Liver (tissue), 9 donors: ENCODE measurements around the gene CCDC141. TPM values are rescaled to one million over a fixed set of nuclear protein-coding genes. Genes with fewer than 3 reads are reported as not detected.

Source experiments
- DNase-seq: peaks from one replicate; pipeline ENCODE4 v3.0.0-alpha.2; 2017; ENCODE audit warnings: low spot score
- H3K27ac ChIP-seq, 2 donors: one replicate each; pipeline ENCODE4 v1.7.0; 2013; ENCODE audit warnings: inconsistent platforms in 2 of 2, low read length in 2 of 2, control low read depth in 1 of 2, low read depth in 1 of 2, mild to moderate bottlenecking in 1 of 2
- H3K27me3 ChIP-seq, 4 donors: one replicate each; pipeline versions ENCODE4 v1.6.1 to v1.7.0; 2013; ENCODE audit warnings: low read length in 3 of 4, inconsistent platforms in 1 of 4, mild to moderate bottlenecking in 1 of 4, moderate library complexity in 1 of 4; ENCODE audit not compliant: control insufficient read depth in 4 of 4, insufficient read depth in 4 of 4
- H3K36me3 ChIP-seq, 4 donors: one replicate each; pipeline versions ENCODE4 v1.6.1 to v1.7.0; 2013; ENCODE audit warnings: low read length in 3 of 4, mild to moderate bottlenecking in 3 of 4, low read depth in 1 of 4, moderate library complexity in 1 of 4; ENCODE audit not compliant: control insufficient read depth in 4 of 4, insufficient read depth in 3 of 4
- H3K4me1 ChIP-seq, 4 donors: one replicate each; pipeline versions ENCODE4 v1.6.1 to v1.7.0; 2013; ENCODE audit warnings: low read length in 3 of 4, mild to moderate bottlenecking in 3 of 4, moderate library complexity in 1 of 4; ENCODE audit not compliant: control insufficient read depth in 4 of 4, insufficient read depth in 4 of 4
- H3K4me3 ChIP-seq, 3 donors: one replicate each; pipeline versions ENCODE4 v1.6.1 to v1.7.0; 2013; ENCODE audit warnings: low read length in 3 of 3, control low read depth in 1 of 3, low read depth in 1 of 3, mild to moderate bottlenecking in 1 of 3
- H3K9ac ChIP-seq, 2 donors: one replicate each; pipeline ENCODE4 v1.7.0; 2013; ENCODE audit warnings: low read length in 2 of 2, mild to moderate bottlenecking in 2 of 2, moderate library complexity in 2 of 2, control low read depth in 1 of 2, low read depth in 1 of 2
- H3K9me3 ChIP-seq, 4 donors: one replicate each; pipeline versions ENCODE4 v1.6.1 to v1.7.0; 2013; ENCODE audit warnings: low read length in 3 of 4; ENCODE audit not compliant: control insufficient read depth in 4 of 4
- ATF3 ChIP-seq: IDR thresholded peaks from 2 replicates; pipeline ENCODE4 v1.6.1; 2016; ENCODE audit warnings: antibody characterized with exemption
- CTCF ChIP-seq: fragments of 150-350 bp; IDR thresholded peaks from 2 replicates; pipeline ENCODE4 v1.5.1; 2017; ENCODE audit warnings: improper control_type of control experiment, low read depth, low read length; ENCODE audit not compliant: missing input control
- EGR1 ChIP-seq, 2 donors: IDR thresholded peaks; 2 replicates each; pipeline ENCODE4 v1.6.1; 2016 to 2018; ENCODE audit warnings: antibody characterized with exemption in 2 of 2, low read depth in 2 of 2
- FOXA1 ChIP-seq: IDR thresholded peaks from 2 replicates; pipeline ENCODE4 v1.6.1; 2016; ENCODE audit warnings: antibody characterized with exemption
- FOXA2 ChIP-seq: IDR thresholded peaks from 2 replicates; pipeline ENCODE4 v1.6.1; 2016; ENCODE audit warnings: antibody characterized with exemption
- GABPA ChIP-seq, 2 donors: IDR thresholded peaks in 1 of 2; conservative IDR thresholded peaks in 1 of 2; 2 replicates each; pipeline ENCODE4 v1.6.1; 2016; ENCODE audit warnings: antibody characterized with exemption in 2 of 2, mild to moderate bottlenecking in 1 of 2, moderate library complexity in 1 of 2
- HNF4A ChIP-seq, 2 donors: conservative IDR thresholded peaks; 2 replicates each; pipeline ENCODE4 v1.6.1; 2016; ENCODE audit warnings: antibody characterized with exemption in 2 of 2, mild to moderate bottlenecking in 2 of 2
- HNF4G ChIP-seq: IDR thresholded peaks from 2 replicates; pipeline ENCODE4 v1.6.1; 2016; ENCODE audit warnings: antibody characterized with exemption
- JUND ChIP-seq, 2 donors: IDR thresholded peaks; 2 replicates each; pipeline ENCODE4 v1.6.1; 2016; ENCODE audit warnings: antibody characterized with exemption in 2 of 2
- MAX ChIP-seq: IDR thresholded peaks from 2 replicates; pipeline ENCODE4 v1.6.1; 2016; ENCODE audit warnings: antibody characterized with exemption
- NR2F2 ChIP-seq: IDR thresholded peaks from 2 replicates; pipeline ENCODE4 v1.6.1; 2016; ENCODE audit warnings: antibody characterized with exemption
- RAD21 ChIP-seq, 2 donors: IDR thresholded peaks; 2 replicates each; pipeline ENCODE4 v1.6.1; 2016; ENCODE audit warnings: antibody characterized with exemption in 2 of 2, mild to moderate bottlenecking in 2 of 2
- REST ChIP-seq: IDR thresholded peaks from 2 replicates; pipeline ENCODE4 v1.6.1; 2016; ENCODE audit warnings: antibody characterized with exemption, mild to moderate bottlenecking
- RXRA ChIP-seq, 2 donors: IDR thresholded peaks; 2 replicates each; pipeline ENCODE4 v1.6.1; 2017 to 2018; ENCODE audit warnings: antibody characterized with exemption in 2 of 2, mild to moderate bottlenecking in 1 of 2
- SP1 ChIP-seq: IDR thresholded peaks from 2 replicates; pipeline ENCODE4 v1.6.1; 2018; ENCODE audit warnings: antibody characterized with exemption, mild to moderate bottlenecking
- TAF1 ChIP-seq: conservative IDR thresholded peaks from 2 replicates; pipeline ENCODE4 v1.6.1; 2016; ENCODE audit warnings: antibody characterized with exemption, mild to moderate bottlenecking
- YY1 ChIP-seq: IDR thresholded peaks from 2 replicates; pipeline ENCODE4 v1.6.1; 2016; ENCODE audit warnings: antibody characterized with exemption, mild to moderate bottlenecking
- ZBTB33 ChIP-seq: IDR thresholded peaks from 2 replicates; pipeline ENCODE4 v1.6.1; 2016; ENCODE audit warnings: antibody characterized with exemption
- WGBS: extraction: QIAGEN DNeasy Blood & Tissue Kit; methylation state at CpG from one replicate; pipeline ENCODE4 v1.1.7; 2013; 5-methylcytosine and 5-hydroxymethylcytosine counted together
- polyA plus RNA-seq, 2 donors: library from polyadenylated mRNA; stranded (reverse) in 1 of 2; unstranded in 1 of 2; fragments of 200-250 nt in 1 of 2; fragments of >200 nt in 1 of 2; fragmentation: Nextera tagmentation in 1 of 2; extraction: Ambion mirVana in 1 of 2; gene quantifications; one replicate each; pipeline versions ENCODE4 v1.2.1 to v1.2.3, GENCODE V29; 2013 to 2015
- total RNA-seq, 2 donors: library from RNA; depleted of rRNA; stranded (reverse); fragments of >200 nt; gene quantifications; one replicate each; pipeline ENCODE4 v1.2.3, GENCODE V29; 2014
- donor health status: healthy.
- donor health status: healthy.
- donor health status: healthy.
- donor health status: healthy.
- donor health status: healthy.

The CCDC141 gene
- total and polyA plus RNA-seq, 4 donors = 0.05 to 1.0 (median 0.39) TPM

GRCh38 chr2:178819147-178819875 lies 230.6 kb downstream of the CCDC141 start (continued):
- TF ChIP-seq CTCF (no peak), RXRA (IDR thresholded peaks at IDR 0.05) (no peak), EGR1 (IDR thresholded peaks at IDR 0.05; ENCODE audit: low read depth in 2 of 2) (no peak), FOXA1 (no peak), YY1 (no peak)

- H3K9ac ChIP-seq = no peak overlapping the region
- no peaks in the 10 kb centered on the region for H3K4me1 ChIP-seq
- no peaks in the 10 kb centered on the region for H3K9me3 ChIP-seq
- H3K36me3 ChIP-seq = no peaks in the 10 kb centered on the region
- no peak overlapping the region for H3K4me3 ChIP-seq
- WGBS = 80% methylated on average over 2 of the region's 2 CpGs
- TF ChIP-seq JUND (IDR thresholded peaks at IDR 0.05) (no peak), HNF4G (no peak), ATF3 (no peak), GABPA (IDR thresholded peaks at IDR 0.05 in 1 of 2, conservative IDR thresholded peaks at IDR 0.05 in 1 of 2) (no peak), NR2F2 (no peak), YY1 (no peak), ZBTB33 (no peak)
- no peak overlapping the region for H3K27ac ChIP-seq
- H3K27me3 ChIP-seq = no peaks in the 10 kb centered on the region
- no peak for DNase-seq
Measured at GRCh38 chr2:178811901-178812300, 238.0 kb downstream of the CCDC141 start.

GRCh38 chr2:178811045-178811444 lies 238.9 kb downstream of the CCDC141 start:
- Histone ChIP-seq H3K4me1 (no peaks in the 10 kb centered on the region), H3K36me3 (no peaks in the 10 kb centered on the region), H3K27ac (no peak overlapping the region), H3K27me3 (no peaks in the 10 kb centered on the region), H3K4me3 (no peak overlapping the region), H3K9me3 (no peaks in the 10 kb centered on the region), H3K9ac (no peak overlapping the region)
- WGBS = 74% methylated on average over 2 of the region's 2 CpGs
- no peak for TF ChIP-seq JUND (IDR thresholded peaks at IDR 0.05)
- TF ChIP-seq TAF1 = no peak
- no peak for TF ChIP-seq HNF4A (conservative IDR thresholded peaks at IDR 0.05)
- no peak for TF ChIP-seq SP1
- no peak for TF ChIP-seq EGR1 (IDR thresholded peaks at IDR 0.05; ENCODE audit: low read depth in 2 of 2)
- TF ChIP-seq ZBTB33 = no peak
- TF ChIP-seq FOXA2 = no peak
- no peak for TF ChIP-seq FOXA1
- no peak for TF ChIP-seq HNF4G
- no peak for TF ChIP-seq REST
- TF ChIP-seq GABPA (IDR thresholded peaks at IDR 0.05 in 1 of 2, conservative IDR thresholded peaks at IDR 0.05 in 1 of 2) = no peak
- no peak for TF ChIP-seq NR2F2
- TF ChIP-seq RAD21 (IDR thresholded peaks at IDR 0.05) = no peak
- TF ChIP-seq MAX = no peak
- DNase-seq = no peak
